Transverse colon (tissue), 4 donors: ENCODE measurements around the gene HIVEP2.

Source experiments
- EP300 ChIP-seq: sonication (generic); formaldehyde crosslinking; IDR thresholded peaks from one replicate; pipeline ENCODE4 v1.6.1; 2017; ENCODE audit warnings: antibody characterized with exemption, low read depth
- POLR2A ChIP-seq: fragments of 450-650 bp; IDR thresholded peaks from one replicate; pipeline ENCODE4 v1.6.1; 2016; ENCODE audit warnings: antibody characterized with exemption, mild to moderate bottlenecking, moderate library complexity
- POLR2AphosphoS5 ChIP-seq, 3 donors: sonication (generic); formaldehyde crosslinking; IDR thresholded peaks; one replicate each; pipeline ENCODE4 v1.6.1; 2016; ENCODE audit warnings: antibody characterized with exemption in 3 of 3
- TF ChIP-seq, protein P1 (sequence below), 5 experiments: fragments of 200-600 bp in 3 of 5; fragments of 450-650 bp in 2 of 5; sonication (generic) in 3 of 5; IDR thresholded peaks; 1 replicate in 2 of 5; 2 replicates in 3 of 5; pipeline ENCODE4 v1.5.1; 2016 to 2017; ENCODE audit warnings: antibody characterized with exemption in 5 of 5, inconsistent platforms in 3 of 5, mild to moderate bottlenecking in 2 of 5, moderate library complexity in 1 of 5

DNA sequence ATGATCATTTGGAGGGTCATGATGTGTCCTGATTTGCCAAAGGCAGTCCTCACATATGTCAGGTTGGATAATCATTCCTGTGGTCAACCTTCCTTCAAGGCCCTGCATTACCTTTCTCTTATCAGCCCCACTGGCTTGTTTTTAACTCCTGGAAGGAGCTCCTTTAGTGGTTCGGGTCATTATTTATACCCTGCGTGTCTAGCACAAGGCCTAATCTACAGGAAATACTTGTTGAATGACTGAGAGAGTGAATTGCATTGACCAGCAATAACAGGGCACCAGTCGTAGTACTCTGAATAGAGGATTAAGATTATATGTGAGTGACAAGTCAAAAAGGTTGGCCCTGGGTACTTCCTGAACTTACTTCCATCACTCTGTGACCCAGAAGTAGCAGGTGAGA is 4.5 kb downstream of the HIVEP2 start:
- TF ChIP-seq POLR2A = no peak
- TF ChIP-seq, protein P1, sequence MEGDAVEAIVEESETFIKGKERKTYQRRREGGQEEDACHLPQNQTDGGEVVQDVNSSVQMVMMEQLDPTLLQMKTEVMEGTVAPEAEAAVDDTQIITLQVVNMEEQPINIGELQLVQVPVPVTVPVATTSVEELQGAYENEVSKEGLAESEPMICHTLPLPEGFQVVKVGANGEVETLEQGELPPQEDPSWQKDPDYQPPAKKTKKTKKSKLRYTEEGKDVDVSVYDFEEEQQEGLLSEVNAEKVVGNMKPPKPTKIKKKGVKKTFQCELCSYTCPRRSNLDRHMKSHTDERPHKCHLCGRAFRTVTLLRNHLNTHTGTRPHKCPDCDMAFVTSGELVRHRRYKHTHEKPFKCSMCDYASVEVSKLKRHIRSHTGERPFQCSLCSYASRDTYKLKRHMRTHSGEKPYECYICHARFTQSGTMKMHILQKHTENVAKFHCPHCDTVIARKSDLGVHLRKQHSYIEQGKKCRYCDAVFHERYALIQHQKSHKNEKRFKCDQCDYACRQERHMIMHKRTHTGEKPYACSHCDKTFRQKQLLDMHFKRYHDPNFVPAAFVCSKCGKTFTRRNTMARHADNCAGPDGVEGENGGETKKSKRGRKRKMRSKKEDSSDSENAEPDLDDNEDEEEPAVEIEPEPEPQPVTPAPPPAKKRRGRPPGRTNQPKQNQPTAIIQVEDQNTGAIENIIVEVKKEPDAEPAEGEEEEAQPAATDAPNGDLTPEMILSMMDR (IDR thresholded peaks at IDR 0.05) = no peak
- no peak for TF ChIP-seq EP300
- no peak for TF ChIP-seq POLR2AphosphoS5 (IDR thresholded peaks at IDR 0.05)
